SU-DHL-6 (cell line): ENCODE results near the gene ST6GALNAC3.

ENCODE experiments used
- H2AFZ ChIP-seq: fragments of 200-600 bp; sonication (generic); 2 replicates; pipeline ENCODE4 v1.6.1; 2014; ENCODE audit warnings: low read depth, mild to moderate bottlenecking, moderate library complexity, mixed read lengths, antibody characterized with exemption, low read length; ENCODE audit not compliant: severe bottlenecking
- H3F3A ChIP-seq: fragments of 200-600 bp; shearing (Covaris generic); 2 replicates; pipeline ENCODE4 v1.6.0; 2016; ENCODE audit warnings: antibody characterized with exemption, mild to moderate bottlenecking; ENCODE audit not compliant: insufficient read depth
- H3K27ac ChIP-seq: fragments of 200-600 bp; sonication (generic); 2 replicates; pipeline ENCODE4 v1.5.1; 2016; ENCODE audit warnings: low read depth, mild to moderate bottlenecking, low read length, moderate library complexity, mixed read lengths
- H3K27me3 ChIP-seq: fragments of 200-600 bp; sonication (generic), shearing (Covaris generic); 2 replicates; pipeline ENCODE4 v1.6.0; 2014; ENCODE audit warnings: mild to moderate bottlenecking, low read length
- H3K36me3 ChIP-seq: fragments of 200-600 bp; sonication (generic); 2 replicates; pipeline ENCODE4 v1.6.1; 2014; ENCODE audit warnings: mild to moderate bottlenecking, low read length, mixed read lengths
- H3K4me2 ChIP-seq: fragments of 300-600, 200-600 bp; shearing (Covaris generic), sonication (generic); 2 replicates; pipeline ENCODE4 v1.6.0; 2014; ENCODE audit warnings: low read length, low read depth, mild to moderate bottlenecking; ENCODE audit not compliant: poor library complexity, severe bottlenecking
- H3K4me3 ChIP-seq: fragments of 200-600 bp; sonication (generic); 2 replicates; pipeline ENCODE4 v1.5.1; 2014; ENCODE audit warnings: antibody characterized with exemption, low read length, mild to moderate bottlenecking, mixed read lengths; ENCODE audit not compliant: insufficient read depth, poor library complexity, severe bottlenecking
- H3K79me2 ChIP-seq: fragments of 200-600 bp; sonication (generic); 2 replicates; pipeline ENCODE4 v1.6.1; 2014; ENCODE audit warnings: mild to moderate bottlenecking, low read length, moderate library complexity; ENCODE audit not compliant: insufficient read depth
- H3K9ac ChIP-seq: fragments of 200-600 bp; sonication (generic); 2 replicates; pipeline ENCODE4 v1.7.0; 2014; ENCODE audit warnings: mild to moderate bottlenecking, low read length
- H3K9me2 ChIP-seq: fragments of 200-600 bp; sonication (generic); replicated peaks from 2 replicates; pipeline ENCODE4 v1.6.1; 2014; ENCODE audit warnings: low read length; ENCODE audit not compliant: insufficient read depth
- H3K9me3 ChIP-seq: fragments of 200-600 bp; sonication (generic); 2 replicates; pipeline ENCODE4 v1.6.1; 2014; ENCODE audit warnings: low read length, mixed read lengths; ENCODE audit not compliant: insufficient read depth
- H4K20me1 ChIP-seq: fragments of 200-600 bp; sonication (generic); 2 replicates; pipeline ENCODE4 v1.6.1; 2014; ENCODE audit warnings: low read depth, mild to moderate bottlenecking, antibody characterized with exemption, low read length, moderate library complexity, mixed read lengths
- CTCF ChIP-seq: fragments of 200-600 bp; sonication (generic); IDR thresholded peaks from one replicate; pipeline ENCODE4 v1.5.1; 2017; ENCODE audit warnings: antibody characterized with exemption, mild to moderate bottlenecking, low read length, moderate library complexity; ENCODE audit not compliant: insufficient read depth, poor library complexity, severe bottlenecking
- EZH2phosphoT487 ChIP-seq: fragments of 200-600 bp; sonication (generic), shearing (Covaris generic); conservative IDR thresholded peaks from 2 replicates; pipeline ENCODE4 v1.6.1; 2018; ENCODE audit warnings: mild to moderate bottlenecking, antibody characterized with exemption, low read length, moderate library complexity, mixed read lengths

ST6GALNAC3 gene

GRCh38 chr1:76074321-76075187 is at the start of gene ST6GALNAC3:
Gene ST6GALNAC3 (plus strand): TSS chr1:76074746.
- Histone ChIP-seq H3K36me3 (no peaks in the 10 kb centered on the region), H3K4me3 (no peak within 1 kb of the TSS), H3K9me2 (no peaks in the 10 kb centered on the region), H3K9ac (no peak within 1 kb of the TSS), H3K9me3 (no peaks in the 10 kb centered on the region), H3K27me3 (no peaks in the 10 kb centered on the region), H3K79me2 (no peaks in the 10 kb centered on the region), H2AFZ (no peak within 1 kb of the TSS), H3K4me2 (no peak within 1 kb of the TSS), H3K27ac (no peak within 1 kb of the TSS), H3F3A (no peaks in the 10 kb centered on the region), H4K20me1 (no peaks in the 10 kb centered on the region)
- no peak for TF ChIP-seq EZH2phosphoT487

- H3K79me2 ChIP-seq: no peaks in the 10 kb centered on the region
Observed at GRCh38 chr1:76027341-76027740, 47.2 kb upstream of the ST6GALNAC3 start.

GRCh38 chr1:76029331-76029730 is 45.2 kb upstream of the ST6GALNAC3 start:
- Histone ChIP-seq H3K4me2 (no peak overlapping the region), H3F3A (no peaks in the 10 kb centered on the region), H2AFZ (no peak overlapping the region), H3K9me2 (no peaks in the 10 kb centered on the region), H4K20me1 (no peaks in the 10 kb centered on the region), H3K9ac (no peak overlapping the region), H3K27ac (no peak overlapping the region), H3K27me3 (no peaks in the 10 kb centered on the region), H3K9me3 (no peaks in the 10 kb centered on the region), H3K79me2 (no peaks in the 10 kb centered on the region), H3K36me3 (no peaks in the 10 kb centered on the region), H3K4me3 (no peak overlapping the region)
- no peak for TF ChIP-seq CTCF

More at GRCh38 chr1:76027341-76027740, 47.2 kb upstream of the ST6GALNAC3 start:
- Histone ChIP-seq H3K9ac (no peak overlapping the region), H3F3A (no peaks in the 10 kb centered on the region), H3K4me2 (no peak overlapping the region), H3K9me3 (no peaks in the 10 kb centered on the region), H4K20me1 (no peaks in the 10 kb centered on the region), H3K27me3 (no peaks in the 10 kb centered on the region), H2AFZ (no peak overlapping the region), H3K36me3 (no peaks in the 10 kb centered on the region), H3K4me3 (no peak overlapping the region), H3K9me2 (no peaks in the 10 kb centered on the region), H3K27ac (no peak overlapping the region)
- TF ChIP-seq CTCF (no peak), EZH2phosphoT487 (no peak)

GRCh38 chr1:76031496-76031895 is 43.0 kb upstream of the ST6GALNAC3 start:
- Histone ChIP-seq H3K79me2 (no peaks in the 10 kb centered on the region), H3K27ac (no peak overlapping the region), H4K20me1 (no peaks in the 10 kb centered on the region), H3K36me3 (no peaks in the 10 kb centered on the region), H3K4me3 (no peak overlapping the region), H2AFZ (no peak overlapping the region), H3K9me2 (no peaks in the 10 kb centered on the region), H3K9me3 (no peaks in the 10 kb centered on the region), H3F3A (no peaks in the 10 kb centered on the region), H3K9ac (no peak overlapping the region), H3K4me2 (no peak overlapping the region), H3K27me3 (no peaks in the 10 kb centered on the region)
- TF ChIP-seq CTCF (no peak), EZH2phosphoT487 (no peak)
